Measurements from ENCODE around the gene EPHB1. TPM values are rescaled to one million over a fixed set of nuclear protein-coding genes. Genes with fewer than 3 reads are reported as not detected.

Gene EPHB1
- total RNA-seq, 1 experiment from 2014 or later, result 2.8 TPM

DNA sequence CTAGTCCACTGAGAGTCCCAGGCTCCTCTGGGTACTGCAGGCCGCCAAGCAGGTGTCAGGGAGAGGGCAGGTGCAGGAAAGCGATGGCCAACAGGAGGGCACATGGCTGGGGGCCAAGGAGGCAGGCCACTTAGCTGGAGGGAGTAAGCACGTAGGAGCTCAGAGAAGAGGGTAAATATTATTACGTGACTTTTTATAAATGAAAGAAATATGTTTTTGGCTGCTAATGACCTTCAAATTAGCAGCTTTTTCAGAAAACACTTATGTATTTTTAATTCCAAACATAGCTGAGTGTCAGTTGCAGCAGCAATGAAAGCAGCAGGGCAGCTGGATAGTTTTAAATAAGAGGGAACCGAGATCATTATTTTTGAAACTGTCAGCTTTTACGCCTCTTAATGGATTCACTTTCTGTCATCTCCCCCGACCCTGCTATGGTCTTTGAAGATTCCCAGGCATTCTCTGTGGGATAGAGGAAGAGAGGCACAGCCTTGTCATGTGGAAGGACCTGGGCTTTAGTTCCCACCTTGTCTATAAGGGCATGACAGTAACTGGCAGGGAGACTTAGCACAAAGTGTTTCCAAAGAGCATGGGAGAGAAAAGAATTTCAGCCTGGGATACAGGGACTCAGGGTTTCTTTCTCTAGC, 477.1 kb downstream of the EPHB1 start:
- no peak overlapping the region for H3K27ac ChIP-seq (ENCODE audit: insufficient read length, low read depth, low read length)
- H3K23me2 ChIP-seq (ENCODE audit: insufficient read length, low read depth, low read length, poor library complexity, severe bottlenecking), result no peaks in the 10 kb centered on the region
- H2BK5ac ChIP-seq (ENCODE audit: insufficient read length, low read length), result no peak overlapping the region
- TF ChIP-seq, protein P1, sequence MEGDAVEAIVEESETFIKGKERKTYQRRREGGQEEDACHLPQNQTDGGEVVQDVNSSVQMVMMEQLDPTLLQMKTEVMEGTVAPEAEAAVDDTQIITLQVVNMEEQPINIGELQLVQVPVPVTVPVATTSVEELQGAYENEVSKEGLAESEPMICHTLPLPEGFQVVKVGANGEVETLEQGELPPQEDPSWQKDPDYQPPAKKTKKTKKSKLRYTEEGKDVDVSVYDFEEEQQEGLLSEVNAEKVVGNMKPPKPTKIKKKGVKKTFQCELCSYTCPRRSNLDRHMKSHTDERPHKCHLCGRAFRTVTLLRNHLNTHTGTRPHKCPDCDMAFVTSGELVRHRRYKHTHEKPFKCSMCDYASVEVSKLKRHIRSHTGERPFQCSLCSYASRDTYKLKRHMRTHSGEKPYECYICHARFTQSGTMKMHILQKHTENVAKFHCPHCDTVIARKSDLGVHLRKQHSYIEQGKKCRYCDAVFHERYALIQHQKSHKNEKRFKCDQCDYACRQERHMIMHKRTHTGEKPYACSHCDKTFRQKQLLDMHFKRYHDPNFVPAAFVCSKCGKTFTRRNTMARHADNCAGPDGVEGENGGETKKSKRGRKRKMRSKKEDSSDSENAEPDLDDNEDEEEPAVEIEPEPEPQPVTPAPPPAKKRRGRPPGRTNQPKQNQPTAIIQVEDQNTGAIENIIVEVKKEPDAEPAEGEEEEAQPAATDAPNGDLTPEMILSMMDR (conservative IDR thresholded peaks at IDR 0.05), result no peak
- no peaks in the 10 kb centered on the region for H4K20me1 ChIP-seq (ENCODE audit: control insufficient read depth, insufficient read depth, insufficient read length)
- no peak overlapping the region for H2AFZ ChIP-seq (ENCODE audit: low read length)
- H2BK120ac ChIP-seq (ENCODE audit: low read depth, low read length, poor library complexity, severe bottlenecking), result no peak overlapping the region
- WGBS (ENCODE audit: extremely low coverage, insufficient read length, low lambda C conversion rate), result no CpG with 5 or more reads among the region's 7 CpGs
- H3K23ac ChIP-seq (ENCODE audit: insufficient read length, low read depth, low read length), result no peak overlapping the region
- Mint-ChIP-seq H3K27ac (no peak overlapping the region; a peak in 1 of 7 replicates), H3K9me3 (no peaks in the 10 kb centered on the region), H3K4me1 (peaks cover 14 to 15% of the 10 kb centered on the region in 2 experiments), H3K4me3 (no peak overlapping the region), H3K27me3 (ENCODE audit: low read depth) (no peaks in the 10 kb centered on the region; the same call in 1 of the 2 replicates), H3K36me3 (ENCODE audit: insufficient read depth in 1 of 3, low read depth in 3 of 3) (no peaks in the 10 kb centered on the region)
- no peak overlapping the region for H2BK15ac ChIP-seq (ENCODE audit: low read depth, low read length)
- H3T11ph ChIP-seq (ENCODE audit: low read length), result no peak overlapping the region
- no peak overlapping the region for H2BK12ac ChIP-seq (ENCODE audit: insufficient read length, low read depth, low read length)
- no peak overlapping the region for H3K18ac ChIP-seq (ENCODE audit: insufficient read length, low read depth, low read length)
- no peaks in the 10 kb centered on the region for H3K79me2 ChIP-seq (ENCODE audit: insufficient read depth, low read length)
- H4K8ac ChIP-seq (replicated peaks; ENCODE audit: insufficient read length, low read depth, low read length), result no peak overlapping the region
- no peak overlapping the region for H4K5ac ChIP-seq (ENCODE audit: insufficient read length, low read depth, low read length)
- no peaks in the 10 kb centered on the region for H3K4me1 ChIP-seq (ENCODE audit: insufficient read depth, low read length)
- no peak overlapping the region for H3K56ac ChIP-seq (ENCODE audit: insufficient read length, low read depth, low read length)
- no peak overlapping the region for H4K91ac ChIP-seq (ENCODE audit: insufficient read length, low read depth, low read length)
- no peaks in the 10 kb centered on the region for H3K79me1 ChIP-seq (ENCODE audit: insufficient read depth, low read depth, low read length, poor library complexity, severe bottlenecking)
- H3K14ac ChIP-seq (ENCODE audit: insufficient read depth, low read length), result no peak overlapping the region
- H2AK5ac ChIP-seq (ENCODE audit: insufficient read length, low read length), result no peak overlapping the region
- H3K4ac ChIP-seq (ENCODE audit: low read depth, low read length), result no peak overlapping the region
- H3K9ac ChIP-seq (ENCODE audit: extremely low read depth, insufficient read length, low read length), result no peak overlapping the region
- H3K27me3 ChIP-seq (ENCODE audit: insufficient read depth, low read length), result no peaks in the 10 kb centered on the region
- no peaks in the 10 kb centered on the region for H3K9me3 ChIP-seq (ENCODE audit: control insufficient read depth, low read depth, low read length)
- no peak for DNase-seq
- no peak overlapping the region for H3K4me2 ChIP-seq (ENCODE audit: insufficient read depth, insufficient read length, low read length)
- H2BK20ac ChIP-seq (ENCODE audit: low read depth, low read length, poor library complexity, severe bottlenecking), result no peak overlapping the region

All from H9 (cell line).